HG03460 (cell line): Measurements from ENCODE around the gene SNRNP200.
"Not testable (repeated sequence)": the region's sequence is repeated elsewhere in the genome, so short reads cannot be mapped to it uniquely, and the experiment has no call there.

Experiments used
- ATAC-seq: cut with Tn5 transposase; IDR thresholded peaks from one replicate; pipeline ENCODE4 v1.9.1; 2021; ENCODE audit not compliant: unreplicated experiment

SNRNP200 gene

DNA sequence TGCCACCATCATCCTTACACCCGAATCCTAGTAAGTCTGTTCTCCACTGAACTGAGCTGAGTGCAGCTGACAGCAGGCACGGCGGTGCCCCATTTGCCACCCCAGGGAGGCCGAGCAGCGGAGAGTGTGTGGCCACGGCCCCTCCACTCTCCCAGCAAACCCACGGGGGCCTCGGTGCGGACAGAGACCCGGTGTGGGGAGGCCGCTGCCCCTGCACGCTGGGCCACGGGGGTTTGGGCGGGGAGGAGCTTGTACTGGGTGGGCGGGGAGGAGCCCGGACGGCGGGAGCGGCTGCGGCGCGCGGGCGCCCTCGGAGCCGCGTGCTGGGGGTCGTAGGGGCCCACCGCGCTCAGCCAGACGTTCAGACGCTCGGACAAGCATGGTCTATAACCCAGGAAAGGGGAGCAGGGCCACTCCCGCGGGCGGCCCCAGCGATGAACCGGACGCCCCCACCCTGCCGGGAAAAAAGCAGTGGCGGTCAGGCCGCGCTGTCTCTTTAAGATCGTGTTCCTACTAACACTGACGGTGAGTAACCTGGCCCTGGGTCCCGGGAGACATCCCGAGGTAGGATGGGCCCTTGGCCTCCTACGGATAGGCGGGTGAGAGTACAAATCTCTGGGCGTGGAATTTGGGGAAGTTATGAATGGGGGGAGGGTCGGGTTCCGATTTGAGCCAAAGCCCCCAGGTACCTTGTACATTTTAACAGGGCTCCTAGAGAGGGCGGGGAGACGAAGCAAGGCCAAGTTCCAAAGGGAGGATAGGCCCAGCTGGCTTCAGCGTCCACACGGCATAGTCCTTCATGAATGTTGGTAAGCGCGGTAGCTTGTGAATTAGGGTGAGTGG, 19.9 kb upstream of the SNRNP200 start, which contains the start of gene ITPRIPL1:
Gene ITPRIPL1 (plus strand): TSS at position 277 of the 843 bp plus-strand sequence. CDS start 523 bp downstream, at position 800.
- ATAC-seq = no peak

DNA sequence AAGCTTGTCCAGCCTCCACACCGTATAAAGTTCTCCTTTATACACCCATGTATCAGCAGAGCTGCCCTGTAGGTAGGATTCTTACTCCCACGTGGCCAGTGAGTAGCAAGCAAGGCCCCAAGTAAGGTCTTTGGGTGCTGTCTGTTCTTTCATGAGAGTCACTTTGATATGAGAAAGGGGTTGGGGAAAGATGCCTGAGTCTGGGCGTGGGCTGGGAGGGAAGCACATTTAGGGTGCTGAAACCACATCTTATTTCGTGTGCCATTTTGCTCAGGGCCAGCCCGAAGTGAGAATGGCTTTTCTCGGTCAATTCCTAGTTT, 19.3 kb upstream of the SNRNP200 start:
- no peak for ATAC-seq

DNA sequence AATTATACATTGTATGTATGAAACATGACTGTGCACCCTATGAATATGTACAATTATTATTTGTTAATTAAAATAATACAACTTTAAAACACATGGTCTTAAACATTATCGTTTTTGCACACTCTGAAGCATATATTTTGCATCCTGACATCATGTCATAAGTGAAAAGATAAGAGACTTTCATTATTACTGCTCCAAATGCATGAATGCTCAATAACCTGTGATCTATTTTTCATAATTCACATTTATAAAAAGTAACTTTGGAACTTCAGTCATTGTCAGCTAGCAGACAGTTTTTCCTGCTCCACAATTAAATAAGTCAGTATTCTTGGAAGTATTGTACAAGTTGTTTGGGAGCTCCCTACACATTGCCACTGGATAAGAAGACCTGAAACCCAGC, 18.5 kb upstream of the SNRNP200 start:
- ATAC-seq = no peak

DNA sequence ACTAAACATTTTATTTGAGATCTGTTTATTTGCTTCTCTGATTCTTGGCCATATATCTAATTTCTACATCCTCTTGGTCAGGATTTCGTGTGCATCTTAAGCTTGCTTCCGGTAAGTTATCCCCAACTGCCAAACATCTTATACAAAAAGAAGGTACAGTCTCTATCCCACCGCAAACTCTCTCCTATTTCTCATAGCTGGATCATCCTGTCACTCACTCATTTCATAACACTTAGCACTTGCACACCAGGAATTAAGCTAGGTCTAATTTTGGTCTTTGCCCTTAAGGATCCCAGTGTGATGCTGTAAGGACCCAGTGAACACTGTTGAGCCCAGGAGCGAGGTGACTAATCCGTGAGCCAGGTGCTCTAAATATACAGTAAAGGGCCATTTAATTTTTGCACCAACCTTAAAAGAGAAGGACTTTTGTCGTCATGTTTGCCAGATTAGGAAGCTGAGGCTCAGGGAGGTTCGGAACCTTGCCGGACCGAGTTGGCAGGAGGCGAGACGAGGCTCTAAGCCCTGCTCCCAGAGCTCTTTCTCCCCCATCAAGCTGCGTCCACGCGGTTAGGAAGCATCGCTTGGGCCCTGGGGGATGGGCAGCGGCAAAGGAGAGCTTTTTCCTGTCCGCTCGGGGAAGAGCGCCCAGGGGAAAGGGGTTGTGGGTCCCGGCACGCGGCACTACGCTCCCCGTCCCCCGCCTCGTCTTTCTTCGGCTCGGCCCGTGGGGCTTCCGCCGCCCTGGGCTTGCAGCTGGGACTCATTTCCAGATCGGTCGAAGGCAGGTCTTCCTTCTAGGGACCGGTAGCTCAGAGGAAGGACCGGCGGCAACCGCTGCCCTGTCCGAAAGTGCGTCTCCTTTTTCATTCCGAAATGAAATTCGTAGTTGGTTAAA, 15.6 kb upstream of the SNRNP200 start:
- peak; percentile 21 for ATAC-seq

DNA sequence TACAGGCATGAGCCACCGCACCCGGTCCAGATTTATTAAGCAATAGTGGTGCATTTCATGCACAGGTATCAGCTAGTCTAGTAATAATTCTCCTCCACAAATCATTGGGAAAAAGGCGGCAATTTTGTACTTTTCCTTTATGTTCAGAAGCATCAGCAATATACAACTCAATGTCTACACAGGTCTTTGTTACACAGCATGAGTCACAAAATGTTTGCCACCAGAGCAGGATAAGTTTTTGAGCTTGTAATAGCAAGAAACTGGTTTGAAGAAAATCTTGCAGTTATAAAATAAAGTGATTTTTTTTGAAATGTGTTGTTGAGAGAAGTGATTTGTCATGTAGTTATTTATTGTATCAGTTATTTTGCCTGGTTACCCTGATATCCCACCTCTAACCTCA, 15.0 kb upstream of the SNRNP200 start:
- no peak for ATAC-seq

DNA sequence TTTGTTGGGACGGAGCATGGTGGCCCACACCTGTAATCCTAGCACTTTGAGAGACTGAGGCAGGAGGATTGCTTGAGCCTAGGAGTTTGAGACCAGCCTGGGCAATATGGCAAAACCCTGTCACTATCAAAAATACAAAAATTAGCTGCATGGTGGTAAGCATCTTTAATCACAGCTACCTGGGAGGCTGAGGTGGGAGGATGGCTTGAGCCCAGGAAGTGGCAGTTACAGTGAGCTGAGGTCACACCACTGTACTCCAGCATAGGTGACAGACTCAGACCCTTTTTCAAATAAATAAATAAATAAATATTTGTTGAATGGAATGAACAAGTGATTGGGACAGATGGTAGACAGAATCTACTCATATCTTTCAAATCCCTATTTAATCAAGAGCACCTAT, 14.1 kb upstream of the SNRNP200 start:
- no peak for ATAC-seq

DNA sequence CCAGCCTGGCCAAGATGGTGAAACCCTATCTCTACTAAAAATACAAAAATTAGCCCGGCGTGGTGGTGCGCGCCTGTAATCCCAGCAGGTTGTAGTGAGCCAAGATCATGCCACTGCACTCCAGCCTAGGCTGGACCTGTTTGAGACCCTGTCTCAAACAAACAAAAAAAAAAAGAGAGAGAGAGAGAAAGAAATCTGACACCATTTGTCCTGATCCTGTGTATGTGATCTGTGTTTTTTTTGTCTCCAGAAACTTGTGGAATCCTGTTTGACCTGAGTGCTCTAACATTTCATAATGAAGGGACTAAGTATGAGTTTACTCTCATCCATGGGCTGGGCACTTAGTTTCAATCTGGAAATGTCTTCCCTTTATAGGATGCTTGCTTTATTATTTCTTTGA, 13.4 kb upstream of the SNRNP200 start:
- ATAC-seq = no peak

DNA sequence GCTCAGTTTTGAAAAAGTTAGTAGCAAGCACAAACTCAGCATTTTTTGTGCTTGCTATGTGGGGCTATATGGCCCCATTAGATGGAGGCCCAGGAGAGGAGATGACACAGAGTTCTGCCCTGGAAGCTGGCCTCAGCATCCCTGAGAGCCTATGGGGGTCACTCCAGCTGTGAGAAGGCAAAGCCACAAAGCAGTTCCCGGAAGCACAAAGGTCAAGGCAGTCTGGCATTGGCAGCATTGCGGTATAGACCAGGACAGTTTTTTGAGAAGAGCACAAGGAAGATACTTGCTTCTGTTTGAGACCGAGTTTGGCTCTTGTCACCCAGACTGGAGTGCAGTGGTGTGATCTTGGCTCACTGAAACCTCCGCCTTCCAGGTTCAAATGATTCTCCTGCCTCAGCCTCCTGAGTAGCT, 12.2 kb upstream of the SNRNP200 start:
- ATAC-seq = no peak

DNA sequence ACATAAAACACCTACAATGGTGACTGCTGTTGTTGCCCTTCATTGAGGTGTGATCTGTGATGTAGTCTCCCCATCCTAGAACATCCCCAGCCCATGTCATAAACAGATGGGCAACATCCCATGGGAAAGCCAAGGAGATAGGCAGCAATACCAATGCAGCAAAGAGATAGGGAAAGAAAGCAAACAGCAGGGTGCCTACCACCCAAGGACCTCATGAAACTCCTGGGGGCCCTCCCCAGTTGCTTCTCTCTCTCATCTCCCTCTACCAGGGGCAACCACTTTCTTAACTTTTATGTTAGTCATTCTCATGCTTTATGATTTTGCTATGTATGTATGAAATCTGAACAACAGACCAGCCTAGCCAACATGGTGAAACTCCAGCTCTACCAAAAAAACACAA, 11.7 kb upstream of the SNRNP200 start:
- ATAC-seq = no peak

DNA sequence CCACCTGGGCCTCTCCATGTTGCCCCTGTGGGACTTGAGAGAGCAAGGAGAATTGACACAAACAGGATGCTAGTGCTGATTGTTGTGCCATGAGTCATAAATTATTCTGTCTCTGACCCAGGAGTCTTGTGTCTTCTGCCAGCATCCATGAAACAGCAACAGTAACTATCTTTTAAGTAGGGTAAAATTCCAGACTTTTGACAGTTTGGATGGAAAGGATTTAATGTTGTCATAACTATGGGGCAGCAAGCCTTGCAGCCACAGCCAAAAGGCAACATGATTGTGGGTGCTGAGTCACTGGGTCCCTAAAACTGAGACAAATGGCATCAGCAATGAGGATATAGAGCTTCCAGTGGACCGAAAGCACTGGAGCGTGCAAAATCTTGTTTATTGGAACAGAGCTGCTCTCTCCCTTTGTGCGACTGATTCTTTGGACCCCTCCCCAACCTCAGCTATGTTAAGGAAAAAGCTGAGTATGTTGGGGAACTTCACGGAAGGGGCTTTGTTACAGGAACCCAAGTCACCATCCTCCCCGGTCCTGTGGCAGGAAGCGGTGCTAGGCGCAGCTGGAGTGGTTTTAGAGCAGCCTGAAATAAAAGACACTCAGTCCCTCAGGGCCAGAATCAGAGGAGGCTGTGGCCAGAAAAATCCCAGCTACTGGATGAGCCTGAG, 10.2 kb upstream of the SNRNP200 start:
- ATAC-seq = no peak

DNA sequence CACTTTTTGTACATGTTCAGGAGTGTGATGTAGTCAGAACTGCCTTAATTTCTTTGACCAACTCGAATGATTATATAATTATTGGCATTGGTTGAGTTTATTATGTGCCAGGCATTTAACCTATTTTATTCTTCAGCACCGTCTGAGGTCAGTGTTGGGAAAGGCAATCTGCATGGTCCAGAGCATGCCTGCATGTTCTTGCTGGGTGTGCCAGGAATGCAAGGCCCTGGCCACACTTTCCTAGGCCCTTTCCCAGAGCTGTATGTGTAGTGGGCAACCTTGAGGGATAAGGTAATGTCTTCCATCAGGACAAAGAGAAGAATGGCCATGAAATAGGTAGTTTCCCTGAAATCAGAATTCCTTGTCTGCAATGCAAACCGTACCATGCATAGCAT, 9.7 kb upstream of the SNRNP200 start:
- ATAC-seq = no peak

DNA sequence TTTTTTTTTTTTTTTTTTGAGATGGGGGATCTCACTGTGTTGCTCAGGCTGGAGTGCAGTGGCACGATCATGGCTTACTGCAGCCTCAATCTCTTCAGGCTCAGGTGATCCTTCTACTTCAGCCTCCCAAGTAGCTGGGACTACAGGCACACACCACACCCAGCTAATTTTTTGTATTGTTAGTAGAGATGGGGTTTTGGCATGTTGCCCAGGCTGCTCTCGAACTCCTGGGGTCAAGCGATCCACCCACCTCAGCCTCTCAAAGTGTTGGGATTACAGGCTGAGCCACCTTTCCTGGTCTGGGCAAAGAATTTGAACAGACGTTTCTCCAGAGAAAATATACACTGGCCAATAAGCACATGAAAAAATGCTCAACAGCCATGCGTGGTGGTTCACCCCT, 2.9 kb upstream of the SNRNP200 start:
- no peak for ATAC-seq

DNA sequence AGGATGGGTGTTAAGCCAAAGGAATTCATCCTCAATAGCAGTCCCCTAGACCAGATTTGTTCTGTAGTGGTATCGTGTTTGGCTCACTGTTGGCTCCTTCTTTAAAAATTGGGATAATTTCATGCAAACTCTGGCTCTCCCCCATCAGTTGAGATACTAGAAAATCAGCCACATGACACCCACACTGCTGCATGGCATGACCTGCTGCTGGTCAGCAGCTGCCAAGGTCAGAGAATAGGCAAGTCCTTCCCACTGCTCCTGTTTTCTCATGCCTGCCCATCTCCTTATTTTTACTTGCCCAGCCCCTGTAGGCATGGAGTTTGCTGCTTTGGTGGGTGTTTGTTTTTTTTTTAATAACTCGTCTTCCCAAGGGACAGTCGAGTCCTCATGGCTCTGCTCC, 1.0 kb upstream of the SNRNP200 start:
- no peak for ATAC-seq

DNA sequence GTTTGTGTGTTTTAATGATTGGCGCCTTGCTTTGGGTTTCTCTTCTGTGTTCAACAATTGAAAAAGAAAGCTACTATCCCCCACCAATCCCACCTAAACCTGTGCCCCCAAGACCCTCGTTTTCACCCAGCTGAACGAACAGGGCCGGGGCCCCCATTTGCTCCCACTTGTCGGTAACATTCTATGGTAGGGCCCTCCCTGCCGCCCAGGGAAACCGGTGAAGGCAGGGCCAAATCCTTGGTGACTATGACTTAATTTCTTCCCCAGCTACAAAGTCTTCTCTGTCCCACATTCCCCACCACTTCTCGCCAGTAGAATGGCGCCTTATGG, 598 bp upstream of the SNRNP200 start:
- no peak for ATAC-seq

DNA sequence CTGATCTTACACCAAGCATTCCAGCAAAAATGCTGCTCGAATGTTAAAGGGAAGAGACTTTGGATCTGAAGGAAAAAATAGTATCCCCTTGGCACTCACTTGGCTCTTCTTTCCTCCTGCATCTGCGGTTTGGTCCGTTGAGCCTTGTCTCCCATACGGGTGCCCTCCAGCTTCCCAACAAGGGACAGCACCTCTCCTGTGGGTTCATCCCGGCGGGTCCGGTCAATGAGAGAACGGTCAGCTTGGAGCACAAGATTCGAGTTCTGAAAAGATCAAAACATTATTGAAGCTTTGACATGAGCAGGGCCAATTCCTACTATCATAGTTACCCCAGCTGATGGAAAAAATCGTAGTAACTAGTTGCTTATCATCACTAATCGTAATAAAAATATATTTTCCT, 740 bp downstream of the SNRNP200 start:
- ATAC-seq = no peak

DNA sequence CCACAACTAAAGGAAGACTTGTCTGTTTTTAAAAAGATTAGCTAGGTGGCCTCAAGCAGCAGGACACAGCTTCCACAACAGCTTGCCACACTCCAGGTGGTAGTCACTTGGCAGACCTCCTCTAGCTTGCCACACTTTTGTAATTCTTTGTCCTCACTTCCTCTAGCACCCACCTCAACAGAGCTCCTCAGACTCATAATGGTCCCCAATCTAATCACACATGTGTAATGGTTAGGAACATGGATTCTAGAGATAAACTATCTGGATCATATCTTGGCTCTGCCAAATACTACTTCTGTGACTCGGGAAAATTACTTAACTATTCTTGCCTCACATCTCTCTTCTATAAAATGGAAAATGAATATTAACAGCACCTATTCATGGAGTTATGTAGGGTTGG, 3.5 kb downstream of the SNRNP200 start:
- no peak for ATAC-seq

DNA sequence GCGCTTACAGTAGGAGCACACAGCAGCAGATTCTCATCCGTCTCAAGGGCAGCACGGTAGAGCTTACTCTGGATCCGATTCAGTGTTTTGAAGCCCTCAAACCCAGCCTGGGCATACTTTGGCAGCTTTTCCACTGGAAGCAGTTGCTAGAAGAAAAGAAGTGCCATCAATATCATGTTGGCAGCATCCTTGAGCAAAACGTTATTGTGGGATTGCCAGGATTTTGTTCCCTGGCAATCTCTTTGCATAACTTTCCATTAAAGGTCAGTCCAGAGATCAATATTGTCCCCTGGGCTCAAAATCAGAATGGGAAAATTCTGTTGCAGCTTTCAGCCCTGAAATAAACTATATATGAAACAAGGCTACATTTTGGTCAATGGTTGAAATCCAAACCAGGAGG, 8.4 kb downstream of the SNRNP200 start:
- ATAC-seq = no peak

DNA sequence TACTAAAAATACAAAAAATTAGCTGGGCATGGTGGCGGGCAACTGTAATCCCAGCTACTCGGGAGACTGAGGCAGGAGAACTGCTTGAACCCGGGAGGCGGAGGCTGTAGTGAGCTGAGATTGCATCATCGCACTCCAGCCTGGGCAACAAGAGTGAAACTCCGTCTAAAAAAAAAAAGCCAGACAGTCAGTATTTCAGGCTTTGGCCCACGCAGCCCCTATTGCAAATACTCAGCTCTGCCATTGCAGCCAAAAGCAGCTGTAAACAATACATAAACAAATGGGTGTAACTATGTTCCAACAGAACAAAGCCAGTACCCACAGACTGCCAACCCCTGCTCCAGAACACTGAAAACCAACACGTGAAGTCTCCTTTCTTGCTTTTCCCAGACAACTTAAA, 11.1 kb downstream of the SNRNP200 start:
- ATAC-seq = not testable (repeated sequence)

DNA sequence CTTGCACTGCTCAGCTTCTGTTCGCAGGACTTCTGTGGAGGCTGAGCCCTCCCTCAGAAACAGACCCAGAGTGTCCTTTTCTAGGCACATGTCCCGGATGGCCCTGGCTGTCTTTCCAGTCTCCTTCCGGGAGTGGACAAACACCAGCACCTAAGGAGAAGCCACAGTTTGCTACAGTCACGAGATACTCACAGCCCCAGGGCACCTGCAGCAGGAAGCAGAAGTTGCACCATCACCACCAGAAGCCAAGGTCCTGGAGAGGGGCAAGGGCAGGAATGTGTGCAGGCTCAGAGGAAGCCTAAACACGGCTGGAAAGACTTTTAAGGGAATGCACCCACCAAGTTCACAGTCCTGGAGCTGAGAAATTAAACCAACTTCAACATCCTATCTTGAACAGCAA, 13.6 kb downstream of the SNRNP200 start:
- no peak for ATAC-seq

DNA sequence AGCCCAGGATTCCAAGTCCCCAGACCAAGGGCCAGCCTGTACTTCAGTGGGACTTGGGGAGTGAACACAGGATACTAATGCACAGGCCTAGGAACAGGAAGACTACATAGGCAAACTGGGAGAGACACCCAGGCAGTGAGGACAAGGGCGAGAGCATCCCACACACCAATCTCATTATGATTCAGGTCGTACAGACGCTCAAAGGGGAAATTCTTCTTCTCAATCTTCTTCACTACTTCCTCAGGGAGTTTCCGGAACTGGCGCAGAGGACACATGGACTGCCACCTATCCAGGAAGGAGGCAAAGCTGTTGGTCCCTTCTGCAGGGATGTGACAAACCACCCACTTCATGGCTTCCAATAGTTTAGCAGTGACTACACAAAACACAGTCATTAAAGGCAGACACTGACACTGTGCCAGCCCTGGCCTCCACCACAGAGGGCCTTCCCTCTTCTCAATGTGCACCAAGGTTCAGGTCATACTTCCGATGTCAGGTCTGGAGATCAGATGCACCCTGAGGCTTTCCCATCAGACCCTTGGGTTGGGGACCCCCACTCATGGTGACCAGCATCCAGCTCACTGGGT, 18.0 kb downstream of the SNRNP200 start:
- ATAC-seq = no peak

DNA sequence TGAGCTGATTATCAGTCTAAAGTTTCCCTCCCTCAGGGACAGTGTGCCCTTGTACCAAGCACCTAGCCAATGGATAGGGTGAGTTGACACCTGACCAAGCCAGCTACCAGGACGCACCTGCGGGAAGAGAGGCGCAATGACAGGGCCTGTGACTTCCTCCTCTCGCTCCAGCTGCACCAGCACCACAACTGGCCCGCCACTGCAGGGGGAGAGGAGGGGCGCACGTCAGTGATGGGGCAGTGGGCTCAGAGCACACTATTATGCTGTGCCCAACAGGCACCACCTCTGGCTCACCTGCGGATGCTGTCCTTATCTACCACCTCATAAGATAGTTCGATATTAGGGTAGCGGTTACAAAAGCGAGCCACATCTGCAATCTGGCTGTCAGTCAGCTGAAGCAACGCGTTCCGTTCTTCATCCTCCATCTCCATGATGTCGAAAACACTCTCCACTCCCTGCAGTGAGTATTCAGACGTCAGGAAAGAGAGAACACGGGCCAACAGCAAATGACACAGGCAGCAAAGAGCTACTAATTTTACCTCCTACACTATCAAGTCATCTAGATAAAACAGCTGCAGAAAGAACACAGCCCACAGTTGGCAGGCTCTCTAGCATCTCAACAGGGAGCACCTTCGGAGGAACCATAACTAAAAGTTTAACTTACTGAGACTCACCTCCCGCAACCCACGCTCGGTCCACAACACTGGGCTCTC, 28.4 kb downstream of the SNRNP200 start:
- no peak for ATAC-seq
